Liver (tissue), 9 donors: ENCODE measurements around the gene RAB11A. TPM values are rescaled to one million over a fixed set of nuclear protein-coding genes. Genes with fewer than 3 reads are reported as not detected.

Experiments
- DNase-seq: peaks from one replicate; pipeline ENCODE4 v3.0.0-alpha.2; 2017; ENCODE audit warnings: low spot score
- H3K27ac ChIP-seq, 2 donors: one replicate each; pipeline ENCODE4 v1.7.0; 2013; ENCODE audit warnings: inconsistent platforms in 2 of 2, low read length in 2 of 2, control low read depth in 1 of 2, low read depth in 1 of 2, mild to moderate bottlenecking in 1 of 2
- H3K27me3 ChIP-seq, 4 donors: one replicate each; pipeline versions ENCODE4 v1.6.1 to v1.7.0; 2013; ENCODE audit warnings: low read length in 3 of 4, inconsistent platforms in 1 of 4, mild to moderate bottlenecking in 1 of 4, moderate library complexity in 1 of 4; ENCODE audit not compliant: control insufficient read depth in 4 of 4, insufficient read depth in 4 of 4
- H3K36me3 ChIP-seq, 4 donors: one replicate each; pipeline versions ENCODE4 v1.6.1 to v1.7.0; 2013; ENCODE audit warnings: low read length in 3 of 4, mild to moderate bottlenecking in 3 of 4, low read depth in 1 of 4, moderate library complexity in 1 of 4; ENCODE audit not compliant: control insufficient read depth in 4 of 4, insufficient read depth in 3 of 4
- H3K4me1 ChIP-seq, 4 donors: one replicate each; pipeline versions ENCODE4 v1.6.1 to v1.7.0; 2013; ENCODE audit warnings: low read length in 3 of 4, mild to moderate bottlenecking in 3 of 4, moderate library complexity in 1 of 4; ENCODE audit not compliant: control insufficient read depth in 4 of 4, insufficient read depth in 4 of 4
- H3K4me3 ChIP-seq, 3 donors: one replicate each; pipeline versions ENCODE4 v1.6.1 to v1.7.0; 2013; ENCODE audit warnings: low read length in 3 of 3, control low read depth in 1 of 3, low read depth in 1 of 3, mild to moderate bottlenecking in 1 of 3
- H3K9ac ChIP-seq, 2 donors: one replicate each; pipeline ENCODE4 v1.7.0; 2013; ENCODE audit warnings: low read length in 2 of 2, mild to moderate bottlenecking in 2 of 2, moderate library complexity in 2 of 2, control low read depth in 1 of 2, low read depth in 1 of 2
- H3K9me3 ChIP-seq, 4 donors: one replicate each; pipeline versions ENCODE4 v1.6.1 to v1.7.0; 2013; ENCODE audit warnings: low read length in 3 of 4; ENCODE audit not compliant: control insufficient read depth in 4 of 4
- ATF3 ChIP-seq: IDR thresholded peaks from 2 replicates; pipeline ENCODE4 v1.6.1; 2016; ENCODE audit warnings: antibody characterized with exemption
- CTCF ChIP-seq: fragments of 150-350 bp; IDR thresholded peaks from 2 replicates; pipeline ENCODE4 v1.5.1; 2017; ENCODE audit warnings: improper control_type of control experiment, low read depth, low read length; ENCODE audit not compliant: missing input control
- EGR1 ChIP-seq, 2 donors: IDR thresholded peaks; 2 replicates each; pipeline ENCODE4 v1.6.1; 2016 to 2018; ENCODE audit warnings: antibody characterized with exemption in 2 of 2, low read depth in 2 of 2
- FOXA1 ChIP-seq: IDR thresholded peaks from 2 replicates; pipeline ENCODE4 v1.6.1; 2016; ENCODE audit warnings: antibody characterized with exemption
- FOXA2 ChIP-seq: IDR thresholded peaks from 2 replicates; pipeline ENCODE4 v1.6.1; 2016; ENCODE audit warnings: antibody characterized with exemption
- GABPA ChIP-seq, 2 donors: IDR thresholded peaks in 1 of 2; conservative IDR thresholded peaks in 1 of 2; 2 replicates each; pipeline ENCODE4 v1.6.1; 2016; ENCODE audit warnings: antibody characterized with exemption in 2 of 2, mild to moderate bottlenecking in 1 of 2, moderate library complexity in 1 of 2
- HNF4A ChIP-seq, 2 donors: conservative IDR thresholded peaks; 2 replicates each; pipeline ENCODE4 v1.6.1; 2016; ENCODE audit warnings: antibody characterized with exemption in 2 of 2, mild to moderate bottlenecking in 2 of 2
- HNF4G ChIP-seq: IDR thresholded peaks from 2 replicates; pipeline ENCODE4 v1.6.1; 2016; ENCODE audit warnings: antibody characterized with exemption
- JUND ChIP-seq, 2 donors: IDR thresholded peaks; 2 replicates each; pipeline ENCODE4 v1.6.1; 2016; ENCODE audit warnings: antibody characterized with exemption in 2 of 2
- MAX ChIP-seq: IDR thresholded peaks from 2 replicates; pipeline ENCODE4 v1.6.1; 2016; ENCODE audit warnings: antibody characterized with exemption
- NR2F2 ChIP-seq: IDR thresholded peaks from 2 replicates; pipeline ENCODE4 v1.6.1; 2016; ENCODE audit warnings: antibody characterized with exemption
- RAD21 ChIP-seq, 2 donors: IDR thresholded peaks; 2 replicates each; pipeline ENCODE4 v1.6.1; 2016; ENCODE audit warnings: antibody characterized with exemption in 2 of 2, mild to moderate bottlenecking in 2 of 2
- REST ChIP-seq: IDR thresholded peaks from 2 replicates; pipeline ENCODE4 v1.6.1; 2016; ENCODE audit warnings: antibody characterized with exemption, mild to moderate bottlenecking
- RXRA ChIP-seq, 2 donors: IDR thresholded peaks; 2 replicates each; pipeline ENCODE4 v1.6.1; 2017 to 2018; ENCODE audit warnings: antibody characterized with exemption in 2 of 2, mild to moderate bottlenecking in 1 of 2
- SP1 ChIP-seq: IDR thresholded peaks from 2 replicates; pipeline ENCODE4 v1.6.1; 2018; ENCODE audit warnings: antibody characterized with exemption, mild to moderate bottlenecking
- TAF1 ChIP-seq: conservative IDR thresholded peaks from 2 replicates; pipeline ENCODE4 v1.6.1; 2016; ENCODE audit warnings: antibody characterized with exemption, mild to moderate bottlenecking
- YY1 ChIP-seq: IDR thresholded peaks from 2 replicates; pipeline ENCODE4 v1.6.1; 2016; ENCODE audit warnings: antibody characterized with exemption, mild to moderate bottlenecking
- ZBTB33 ChIP-seq: IDR thresholded peaks from 2 replicates; pipeline ENCODE4 v1.6.1; 2016; ENCODE audit warnings: antibody characterized with exemption
- WGBS: extraction: QIAGEN DNeasy Blood & Tissue Kit; methylation state at CpG from one replicate; pipeline ENCODE4 v1.1.7; 2013; 5-methylcytosine and 5-hydroxymethylcytosine counted together
- polyA plus RNA-seq, 2 donors: library from polyadenylated mRNA; stranded (reverse) in 1 of 2; unstranded in 1 of 2; fragments of 200-250 nt in 1 of 2; fragments of >200 nt in 1 of 2; fragmentation: Nextera tagmentation in 1 of 2; extraction: Ambion mirVana in 1 of 2; gene quantifications; one replicate each; pipeline versions ENCODE4 v1.2.1 to v1.2.3, GENCODE V29; 2013 to 2015
- total RNA-seq, 2 donors: library from RNA; depleted of rRNA; stranded (reverse); fragments of >200 nt; gene quantifications; one replicate each; pipeline ENCODE4 v1.2.3, GENCODE V29; 2014
- donor health status: healthy.
- donor health status: healthy.
- donor health status: healthy.
- donor health status: healthy.
- donor health status: healthy.

Gene RAB11A
- total and polyA plus RNA-seq, 4 donors = 40.6 to 100 (median 81.7) TPM

GRCh38 chr15:65888981-65889380 lies 19.7 kb downstream of the RAB11A start:
- H3K9ac ChIP-seq = peak overlapping the region in 1 of 2 donors; percentile 5
- no peaks in the 10 kb centered on the region for H3K4me1 ChIP-seq
- TF ChIP-seq HNF4A (conservative IDR thresholded peaks at IDR 0.05) (no peak), RXRA (IDR thresholded peaks at IDR 0.05) (no peak), NR2F2 (no peak), TAF1 (no peak), JUND (IDR thresholded peaks at IDR 0.05) (no peak), ZBTB33 (no peak), REST (no peak), RAD21 (IDR thresholded peaks at IDR 0.05) (no peak), EGR1 (IDR thresholded peaks at IDR 0.05; ENCODE audit: low read depth in 2 of 2) (no peak)
- no peak for DNase-seq
- 80% methylated on average over 3 of the region's 3 CpGs for WGBS
- no peak overlapping the region for H3K27ac ChIP-seq
- H3K4me3 ChIP-seq = no peak overlapping the region
- no peaks in the 10 kb centered on the region for H3K27me3 ChIP-seq
- H3K9me3 ChIP-seq = no peaks in the 10 kb centered on the region
- peaks cover 4 to 34% (median 18%) of the 10 kb centered on the region in 4 donors for H3K36me3 ChIP-seq

- Histone ChIP-seq H3K27ac (no peak overlapping the region), H3K9ac (no peak overlapping the region), H3K9me3 (no peaks in the 10 kb centered on the region), H3K4me1 (no peaks in the 10 kb centered on the region), H3K36me3 (peaks cover 0 to 21% (median 6%) of the 10 kb centered on the region in 4 donors), H3K4me3 (no peak overlapping the region), H3K27me3 (no peaks in the 10 kb centered on the region)
- TF ChIP-seq RAD21 (IDR thresholded peaks at IDR 0.05) = no peak
- TF ChIP-seq SP1 = no peak
- TF ChIP-seq JUND (IDR thresholded peaks at IDR 0.05) = no peak
- no peak for TF ChIP-seq MAX
- no peak for TF ChIP-seq YY1
- TF ChIP-seq HNF4A (conservative IDR thresholded peaks at IDR 0.05) = no peak
- no peak for TF ChIP-seq GABPA (IDR thresholded peaks at IDR 0.05 in 1 of 2, conservative IDR thresholded peaks at IDR 0.05 in 1 of 2)
- no peak for TF ChIP-seq HNF4G
- no peak for TF ChIP-seq FOXA2
- no peak for TF ChIP-seq TAF1
- TF ChIP-seq NR2F2 = no peak
- TF ChIP-seq REST = no peak
- no peak for TF ChIP-seq ATF3
- no peak for TF ChIP-seq RXRA (IDR thresholded peaks at IDR 0.05)
- TF ChIP-seq EGR1 (IDR thresholded peaks at IDR 0.05; ENCODE audit: low read depth in 2 of 2) = no peak
- no peak for TF ChIP-seq CTCF
- TF ChIP-seq FOXA1 = no peak
- TF ChIP-seq ZBTB33 = no peak
- no peak for DNase-seq
- 95% methylated on average over 5 of the region's 5 CpGs for WGBS
Observed at GRCh38 chr15:65893060-65893459, 23.8 kb downstream of the RAB11A start.
